H9 (cell line): ENCODE data around the gene GPBP1L1. TPM values are rescaled to one million over a fixed set of nuclear protein-coding genes. Genes with fewer than 3 reads are reported as not detected.

Experiments used
- DNase-seq: peaks from one replicate; pipeline ENCODE4 v3.0.0-alpha.2; 2017
- H2AFZ ChIP-seq: one replicate; pipeline ENCODE4 v1.6.1; 2013; ENCODE audit warnings: mild to moderate bottlenecking, low read length, control low read depth, moderate library complexity
- H2AK5ac ChIP-seq: 2 replicates; pipeline ENCODE4 v1.6.1; 2013; ENCODE audit warnings: low read length, control low read depth, mixed read lengths; ENCODE audit not compliant: insufficient read length
- H2BK120ac ChIP-seq: one replicate; pipeline ENCODE4 v1.6.1; 2013; ENCODE audit warnings: low read depth, mild to moderate bottlenecking, low read length, control low read depth, inconsistent platforms; ENCODE audit not compliant: poor library complexity, severe bottlenecking
- H2BK12ac ChIP-seq: 2 replicates; pipeline ENCODE4 v1.6.1; 2013; ENCODE audit warnings: low read length, control low read depth, mixed read lengths, low read depth; ENCODE audit not compliant: insufficient read length
- H2BK15ac ChIP-seq: 2 replicates; pipeline ENCODE4 v1.6.1; 2013; ENCODE audit warnings: low read depth, low read length, control low read depth
- H2BK20ac ChIP-seq: one replicate; pipeline ENCODE4 v1.6.1; 2013; ENCODE audit warnings: low read depth, mild to moderate bottlenecking, low read length, control low read depth, inconsistent platforms; ENCODE audit not compliant: poor library complexity, severe bottlenecking
- H2BK5ac ChIP-seq: 2 replicates; pipeline ENCODE4 v1.6.1; 2013; ENCODE audit warnings: low read length, control low read depth, mixed read lengths; ENCODE audit not compliant: insufficient read length
- H3K14ac ChIP-seq: 2 replicates; pipeline ENCODE4 v1.6.1; 2013; ENCODE audit warnings: low read length, control low read depth; ENCODE audit not compliant: insufficient read depth
- H3K18ac ChIP-seq: 2 replicates; pipeline ENCODE4 v1.6.1; 2013; ENCODE audit warnings: low read depth, mild to moderate bottlenecking, mixed read lengths, low read length, control low read depth; ENCODE audit not compliant: insufficient read length
- H3K23ac ChIP-seq: 2 replicates; pipeline ENCODE4 v1.6.1; 2013; ENCODE audit warnings: low read length, control low read depth, mixed read lengths, low read depth; ENCODE audit not compliant: insufficient read length
- H3K23me2 ChIP-seq: 2 replicates; pipeline ENCODE4 v1.6.1; 2013; ENCODE audit warnings: low read depth, mild to moderate bottlenecking, mixed read lengths, low read length, control low read depth; ENCODE audit not compliant: insufficient read length, poor library complexity, severe bottlenecking
- H3K27ac ChIP-seq: 2 replicates; pipeline ENCODE4 v1.5.1; 2013; ENCODE audit warnings: low read length, control low read depth, mixed read lengths, low read depth; ENCODE audit not compliant: insufficient read length
- H3K27me3 ChIP-seq: 2 replicates; pipeline ENCODE4 v1.6.1; 2013; ENCODE audit warnings: low read length, control low read depth, inconsistent platforms; ENCODE audit not compliant: insufficient read depth
- H3K4ac ChIP-seq: 2 replicates; pipeline ENCODE4 v1.6.1; 2013; ENCODE audit warnings: low read depth, mild to moderate bottlenecking, control low read depth, inconsistent platforms, low read length, moderate library complexity
- H3K4me1 ChIP-seq: 2 replicates; pipeline ENCODE4 v1.6.1; 2013; ENCODE audit warnings: low read length, control low read depth, inconsistent platforms; ENCODE audit not compliant: insufficient read depth
- H3K4me2 ChIP-seq: 2 replicates; pipeline ENCODE4 v1.6.1; 2013; ENCODE audit warnings: low read length, control low read depth, mixed read lengths; ENCODE audit not compliant: insufficient read length, insufficient read depth
- H3K56ac ChIP-seq: 2 replicates; pipeline ENCODE4 v1.6.1; 2013; ENCODE audit warnings: low read depth, mild to moderate bottlenecking, mixed read lengths, low read length, control low read depth; ENCODE audit not compliant: insufficient read length
- H3K79me1 ChIP-seq: 2 replicates; pipeline ENCODE4 v1.6.1; 2013; ENCODE audit warnings: low read depth, mild to moderate bottlenecking, moderate library complexity, low read length, control low read depth, inconsistent platforms; ENCODE audit not compliant: insufficient read depth, poor library complexity, severe bottlenecking
- H3K79me2 ChIP-seq: 2 replicates; pipeline ENCODE4 v1.6.1; 2013; ENCODE audit warnings: low read length, control low read depth, inconsistent platforms; ENCODE audit not compliant: insufficient read depth
- H3K9ac ChIP-seq: 2 replicates; pipeline ENCODE4 v1.6.1; 2013; ENCODE audit warnings: low read length, control low read depth, mixed read lengths; ENCODE audit not compliant: insufficient read length; ENCODE audit errors: extremely low read depth
- H3K9me3 ChIP-seq: one replicate; pipeline ENCODE4 v1.6.1; 2013; ENCODE audit warnings: low read depth, low read length, inconsistent platforms; ENCODE audit not compliant: control insufficient read depth
- H3T11ph ChIP-seq: one replicate; pipeline ENCODE4 v1.6.1; 2013; ENCODE audit warnings: mild to moderate bottlenecking, low read length, control low read depth, inconsistent platforms
- H4K20me1 ChIP-seq: one replicate; pipeline ENCODE4 v1.6.1; 2013; ENCODE audit not compliant: control insufficient read depth, insufficient read length, insufficient read depth
- H4K5ac ChIP-seq: 2 replicates; pipeline ENCODE4 v1.6.1; 2013; ENCODE audit warnings: low read depth, mild to moderate bottlenecking, mixed read lengths, low read length, control low read depth; ENCODE audit not compliant: insufficient read length
- H4K8ac ChIP-seq: replicated peaks from 2 replicates; pipeline ENCODE4 v1.6.1; 2013; ENCODE audit warnings: low read length, control low read depth, mixed read lengths, low read depth; ENCODE audit not compliant: insufficient read length
- H4K91ac ChIP-seq: 2 replicates; pipeline ENCODE4 v1.6.1; 2013; ENCODE audit warnings: low read depth, mild to moderate bottlenecking, moderate library complexity, mixed read lengths, low read length, control low read depth; ENCODE audit not compliant: insufficient read length
- H3K27ac Mint-ChIP-seq, 3 experiments: 2 replicates in 2 of 3; 3 replicates in 1 of 3; pipeline ENCODE4 v1.8.0; 2020 to 2021; ENCODE audit warnings: mixed read lengths in 3 of 3, mild to moderate bottlenecking in 1 of 3, moderate library complexity in 1 of 3
- H3K27me3 Mint-ChIP-seq: 2 replicates; pipeline ENCODE4 v1.8.0; 2021; ENCODE audit warnings: low read depth, mild to moderate bottlenecking, moderate library complexity, mixed read lengths
- H3K36me3 Mint-ChIP-seq, 3 experiments: 2 replicates in 2 of 3; 3 replicates in 1 of 3; pipeline ENCODE4 v1.8.0; 2020 to 2021; ENCODE audit warnings: low read depth in 3 of 3, mixed read lengths in 3 of 3; ENCODE audit not compliant: insufficient read depth in 1 of 3
- H3K4me1 Mint-ChIP-seq, 2 experiments: 2 replicates each; pipeline ENCODE4 v1.8.0; 2020; ENCODE audit warnings: mixed read lengths in 2 of 2
- H3K4me3 Mint-ChIP-seq, 2 experiments: 2 replicates in 1 of 2; 3 replicates in 1 of 2; pipeline ENCODE4 v1.8.0; 2020 to 2021; ENCODE audit warnings: mild to moderate bottlenecking in 2 of 2, mixed read lengths in 2 of 2, moderate library complexity in 1 of 2
- H3K9me3 Mint-ChIP-seq, 2 experiments: 2 replicates in 1 of 2; 3 replicates in 1 of 2; pipeline ENCODE4 v1.8.0; 2020; ENCODE audit warnings: mild to moderate bottlenecking in 2 of 2, mixed read lengths in 2 of 2, moderate library complexity in 1 of 2
- WGBS: extraction: QIAGEN DNeasy Blood & Tissue Kit; methylation state at CpG from one replicate; pipeline ENCODE4 v1.1.7; 2013; ENCODE audit warnings: missing lambda C conversion rate, low lambda C conversion rate, mixed read lengths; ENCODE audit not compliant: insufficient read length; ENCODE audit errors: extremely low coverage; 5-methylcytosine and 5-hydroxymethylcytosine counted together
- total RNA-seq: library from RNA; stranded (reverse); gene quantifications from 2 replicates; pipeline ENCODE4 v1.2.1, GENCODE V29; 2021
- TF ChIP-seq, protein P1 (sequence below): fragments of 200-600 bp; sonication (generic); conservative IDR thresholded peaks from 3 replicates; pipeline ENCODE4 v1.8.0; 2021; ENCODE audit warnings: antibody characterized with exemption, mild to moderate bottlenecking

GPBP1L1 gene
- total RNA-seq, 1 experiment from 2014 or later: 115 TPM

DNA sequence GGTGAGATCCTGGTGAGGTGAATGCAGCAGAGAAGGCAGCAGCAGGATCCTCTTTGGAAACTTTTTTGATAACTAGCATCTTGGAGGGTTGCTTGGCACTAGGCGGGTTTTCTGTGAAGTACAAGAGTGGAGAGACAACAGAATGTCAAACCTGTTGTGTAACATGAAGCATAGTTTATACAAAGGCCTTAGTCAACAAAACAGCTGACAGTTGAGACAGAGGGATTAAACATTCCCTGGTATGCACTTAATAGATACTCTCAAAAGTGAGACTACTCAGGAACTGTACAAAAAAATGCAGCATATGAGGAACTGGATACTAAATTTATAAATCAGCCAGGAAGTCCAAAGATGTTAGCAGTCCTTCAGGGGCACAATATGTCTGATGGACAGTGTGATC, 46.0 kb downstream of the GPBP1L1 start:
- Histone ChIP-seq H4K8ac (no peak overlapping the region), H4K20me1 (no peaks in the 10 kb centered on the region), H3K23me2 (no peaks in the 10 kb centered on the region), H3K9me3 (no peaks in the 10 kb centered on the region), H4K5ac (no peak overlapping the region), H3K23ac (no peak overlapping the region), H2AK5ac (no peak overlapping the region), H2BK120ac (no peak overlapping the region), H2BK5ac (no peak overlapping the region), H3K14ac (no peak overlapping the region), H2BK12ac (no peak overlapping the region), H3K18ac (no peak overlapping the region), H3K27ac (no peak overlapping the region), H3K27me3 (no peaks in the 10 kb centered on the region), H3K56ac (no peak overlapping the region), H3K4me2 (no peak overlapping the region), H3K9ac (no peak overlapping the region), H2BK20ac (no peak overlapping the region), H3K79me2 (no peaks in the 10 kb centered on the region), H3K79me1 (no peaks in the 10 kb centered on the region), H2BK15ac (no peak overlapping the region), H3K4ac (no peak overlapping the region), H2AFZ (no peak overlapping the region), H3K4me1 (no peaks in the 10 kb centered on the region), H4K91ac (no peak overlapping the region), H3T11ph (no peak overlapping the region)
- no peaks in the 10 kb centered on the region for H3K4me1 Mint-ChIP-seq
- TF ChIP-seq, protein P1, sequence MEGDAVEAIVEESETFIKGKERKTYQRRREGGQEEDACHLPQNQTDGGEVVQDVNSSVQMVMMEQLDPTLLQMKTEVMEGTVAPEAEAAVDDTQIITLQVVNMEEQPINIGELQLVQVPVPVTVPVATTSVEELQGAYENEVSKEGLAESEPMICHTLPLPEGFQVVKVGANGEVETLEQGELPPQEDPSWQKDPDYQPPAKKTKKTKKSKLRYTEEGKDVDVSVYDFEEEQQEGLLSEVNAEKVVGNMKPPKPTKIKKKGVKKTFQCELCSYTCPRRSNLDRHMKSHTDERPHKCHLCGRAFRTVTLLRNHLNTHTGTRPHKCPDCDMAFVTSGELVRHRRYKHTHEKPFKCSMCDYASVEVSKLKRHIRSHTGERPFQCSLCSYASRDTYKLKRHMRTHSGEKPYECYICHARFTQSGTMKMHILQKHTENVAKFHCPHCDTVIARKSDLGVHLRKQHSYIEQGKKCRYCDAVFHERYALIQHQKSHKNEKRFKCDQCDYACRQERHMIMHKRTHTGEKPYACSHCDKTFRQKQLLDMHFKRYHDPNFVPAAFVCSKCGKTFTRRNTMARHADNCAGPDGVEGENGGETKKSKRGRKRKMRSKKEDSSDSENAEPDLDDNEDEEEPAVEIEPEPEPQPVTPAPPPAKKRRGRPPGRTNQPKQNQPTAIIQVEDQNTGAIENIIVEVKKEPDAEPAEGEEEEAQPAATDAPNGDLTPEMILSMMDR: no peak
- no peaks in the 10 kb centered on the region for H3K9me3 Mint-ChIP-seq
- DNase-seq: no peak
- H3K36me3 Mint-ChIP-seq: peaks cover 18 to 36% (median 35%) of the 10 kb centered on the region in 3 experiments; a peak in 6 of 7 replicates
- no peak overlapping the region; a peak in 1 of 7 replicates for H3K27ac Mint-ChIP-seq
- no CpG with 5 or more reads among the region's 1 CpG for WGBS
- no peaks in the 10 kb centered on the region for H3K27me3 Mint-ChIP-seq
- H3K4me3 Mint-ChIP-seq: no peak overlapping the region
